ENCODE measurements around the gene ADCY3. TPM values are rescaled to one million over a fixed set of nuclear protein-coding genes. Genes with fewer than 3 reads are reported as not detected.

The ADCY3 gene
- total RNA-seq, 3 donors from 2014 or later = 24.9 to 30.4 (median 25.3) TPM

DNA sequence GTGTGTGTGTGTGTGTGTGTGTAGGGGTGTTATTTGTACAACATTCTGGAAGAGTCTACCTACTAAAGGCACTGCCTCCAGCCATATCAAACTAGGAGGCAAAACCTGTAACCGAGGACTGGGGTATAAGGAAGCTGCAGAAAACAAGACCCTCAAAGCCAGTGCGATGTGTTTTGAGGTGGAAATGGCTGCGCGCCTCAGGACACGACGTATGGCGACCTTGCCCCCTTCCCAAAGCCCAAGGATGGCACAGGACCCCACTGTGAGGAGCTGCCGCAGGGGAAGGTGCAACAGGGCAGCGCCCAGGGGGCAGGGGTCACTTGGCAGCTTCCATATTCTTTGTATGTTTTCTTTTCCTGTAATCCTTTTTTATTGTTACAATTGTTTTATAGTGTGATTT lies 67.0 kb downstream of the ADCY3 start:
- TF ChIP-seq, protein P1, sequence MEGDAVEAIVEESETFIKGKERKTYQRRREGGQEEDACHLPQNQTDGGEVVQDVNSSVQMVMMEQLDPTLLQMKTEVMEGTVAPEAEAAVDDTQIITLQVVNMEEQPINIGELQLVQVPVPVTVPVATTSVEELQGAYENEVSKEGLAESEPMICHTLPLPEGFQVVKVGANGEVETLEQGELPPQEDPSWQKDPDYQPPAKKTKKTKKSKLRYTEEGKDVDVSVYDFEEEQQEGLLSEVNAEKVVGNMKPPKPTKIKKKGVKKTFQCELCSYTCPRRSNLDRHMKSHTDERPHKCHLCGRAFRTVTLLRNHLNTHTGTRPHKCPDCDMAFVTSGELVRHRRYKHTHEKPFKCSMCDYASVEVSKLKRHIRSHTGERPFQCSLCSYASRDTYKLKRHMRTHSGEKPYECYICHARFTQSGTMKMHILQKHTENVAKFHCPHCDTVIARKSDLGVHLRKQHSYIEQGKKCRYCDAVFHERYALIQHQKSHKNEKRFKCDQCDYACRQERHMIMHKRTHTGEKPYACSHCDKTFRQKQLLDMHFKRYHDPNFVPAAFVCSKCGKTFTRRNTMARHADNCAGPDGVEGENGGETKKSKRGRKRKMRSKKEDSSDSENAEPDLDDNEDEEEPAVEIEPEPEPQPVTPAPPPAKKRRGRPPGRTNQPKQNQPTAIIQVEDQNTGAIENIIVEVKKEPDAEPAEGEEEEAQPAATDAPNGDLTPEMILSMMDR (IDR thresholded peaks at IDR 0.05) = no peak
- no peaks in the 10 kb centered on the region for H3K36me3 ChIP-seq (ENCODE audit: low read depth)
- no peak for ATAC-seq
- no peak overlapping the region for H3K4me3 ChIP-seq
- no peaks in the 10 kb centered on the region for H3K9me3 ChIP-seq
- H3K4me1 ChIP-seq (ENCODE audit: low read depth) = no peaks in the 10 kb centered on the region
- peak in 1 of 3 donors; percentile 12 for DNase-seq
- intact Hi-C loops (cut with DNase I, micrococcal nuclease) = no loop called here

DNA sequence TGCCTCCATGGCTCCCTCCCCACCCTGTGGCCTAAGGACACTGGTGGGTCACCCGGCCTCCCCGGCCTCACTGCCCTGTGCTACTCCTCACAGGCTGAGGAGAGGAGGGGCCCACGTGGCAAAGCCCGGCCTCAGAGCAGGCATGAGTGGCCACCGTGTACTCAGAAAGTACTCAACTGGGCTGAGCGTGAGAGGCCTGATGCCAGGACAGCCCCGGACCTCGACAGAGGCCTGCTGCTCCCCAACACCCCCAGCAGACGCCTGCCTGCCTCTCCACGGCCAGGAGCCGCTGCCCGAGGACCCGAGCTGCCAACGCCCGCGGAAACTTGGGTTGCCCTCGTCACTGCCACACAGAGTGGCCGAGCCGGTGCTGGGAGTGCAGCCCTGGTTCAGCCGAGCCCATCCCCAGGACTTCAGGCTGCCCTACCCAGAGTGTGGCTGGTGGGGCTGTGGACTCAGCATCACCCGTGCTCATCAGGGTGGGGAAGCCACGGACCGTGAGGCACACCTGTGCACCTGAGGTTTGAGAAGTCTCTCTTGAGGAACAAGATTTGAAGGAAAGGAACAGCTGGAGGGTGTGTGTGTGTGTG lies 67.5 kb downstream of the ADCY3 start:
- DNase-seq (peak in 1 of 3 donors; percentile 17), ATAC-seq (no peak)

DNA sequence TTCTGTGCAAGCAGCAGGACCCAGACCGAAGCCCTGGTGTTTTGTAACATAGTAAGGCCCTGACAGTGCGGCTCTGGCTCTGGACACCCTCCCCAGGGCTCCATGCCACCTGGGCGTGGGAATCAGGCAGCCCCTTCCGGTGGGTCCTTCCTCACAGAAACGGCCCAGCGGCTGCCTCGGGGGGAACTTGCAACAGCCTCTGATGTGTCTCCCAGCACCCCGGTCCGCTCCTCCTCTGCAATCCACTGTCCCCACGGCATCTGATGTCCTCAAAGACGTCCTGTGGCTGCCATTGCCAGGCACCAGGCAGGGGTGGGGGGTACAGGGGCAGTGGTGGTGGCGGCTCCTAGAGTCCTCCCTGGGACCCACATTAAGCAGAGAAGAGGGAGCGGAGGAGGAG lies 68.0 kb downstream of the ADCY3 start:
- no peaks in the 10 kb centered on the region for H3K4me1 ChIP-seq (ENCODE audit: low read depth)
- ATAC-seq (no peak), DNase-seq (no peak)
- no peak overlapping the region for H3K4me3 ChIP-seq
- H3K9me3 ChIP-seq = no peaks in the 10 kb centered on the region
- TF ChIP-seq, protein P1 (IDR thresholded peaks at IDR 0.05) = no peak
- intact Hi-C loops (cut with DNase I, micrococcal nuclease) = no loop called here
- no peaks in the 10 kb centered on the region for H3K36me3 ChIP-seq (ENCODE audit: low read depth)

More for the DNA sequence above, 67.5 kb downstream of the ADCY3 start:
- Histone ChIP-seq H3K9me3 (no peaks in the 10 kb centered on the region), H3K36me3 (ENCODE audit: low read depth) (no peaks in the 10 kb centered on the region), H3K4me1 (ENCODE audit: low read depth) (no peaks in the 10 kb centered on the region), H3K4me3 (no peak overlapping the region)
- intact Hi-C loops (cut with DNase I, micrococcal nuclease) = no loop called here
- TF ChIP-seq, protein P1 (IDR thresholded peaks at IDR 0.05) = no peak

DNA sequence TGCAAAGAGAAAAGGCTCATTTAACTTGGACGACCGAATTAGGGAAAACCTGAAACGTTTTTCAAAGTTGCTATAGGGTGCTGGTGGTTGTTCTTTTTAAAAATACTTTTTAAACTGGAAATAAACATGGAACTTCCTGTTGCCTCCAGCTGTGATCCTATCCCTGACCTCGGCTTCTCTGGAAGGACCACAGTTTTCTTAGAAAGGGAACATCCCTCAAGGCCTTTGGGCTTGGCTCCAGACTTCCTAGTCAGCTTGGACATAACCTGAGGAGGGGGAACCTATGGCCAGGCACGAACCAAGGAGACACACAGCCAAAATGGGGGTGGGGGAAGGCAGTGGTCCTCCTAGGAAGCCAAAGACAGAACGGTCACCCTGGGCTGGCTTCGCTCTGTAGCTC lies 69.1 kb downstream of the ADCY3 start:
- no peaks in the 10 kb centered on the region for H3K36me3 ChIP-seq (ENCODE audit: low read depth)
- H3K4me1 ChIP-seq (ENCODE audit: low read depth) = no peaks in the 10 kb centered on the region
- ATAC-seq (no peak), DNase-seq (peak in 1 of 3 donors; percentile 10)
- no peaks in the 10 kb centered on the region for H3K9me3 ChIP-seq
- TF ChIP-seq, protein P1 (IDR thresholded peaks at IDR 0.05) = no peak
- intact Hi-C loops (cut with DNase I, micrococcal nuclease) = no loop called here
- H3K4me3 ChIP-seq = no peak overlapping the region

DNA sequence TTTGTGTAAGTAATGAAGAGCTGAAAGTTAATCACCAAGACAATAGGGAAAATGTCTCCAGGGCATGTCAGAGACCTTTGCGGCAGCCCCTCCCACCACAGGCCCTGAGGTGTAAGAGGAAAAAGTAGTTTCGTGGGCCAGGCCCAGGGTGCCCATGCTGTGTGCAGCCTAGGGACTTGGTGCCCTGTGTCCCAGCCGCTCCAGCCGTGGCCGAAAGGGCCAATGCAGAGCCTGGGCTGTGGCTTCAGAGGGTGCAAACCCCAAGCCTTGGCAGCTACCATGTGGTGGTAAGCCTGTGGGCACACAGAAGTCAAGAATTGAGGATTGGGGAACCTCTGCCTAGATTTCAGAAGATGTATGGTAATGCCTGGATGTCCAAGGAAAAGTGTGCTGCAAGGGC lies 74.3 kb downstream of the ADCY3 start:
- H3K4me3 ChIP-seq = no peak overlapping the region
- no peak for DNase-seq
- ATAC-seq = no peak

More for the DNA sequence above, 74.3 kb downstream of the ADCY3 start:
- intact Hi-C loops (cut with DNase I, micrococcal nuclease) = no loop called here
- TF ChIP-seq, protein P1 (IDR thresholded peaks at IDR 0.05) = no peak
- Histone ChIP-seq H3K36me3 (ENCODE audit: low read depth) (no peaks in the 10 kb centered on the region), H3K9me3 (no peaks in the 10 kb centered on the region), H3K4me1 (ENCODE audit: low read depth) (no peaks in the 10 kb centered on the region)
